Measurements from ENCODE around the gene ACOX3.

Gene ACOX3

GRCh38 chr4:8472158-8472688 lies 31.7 kb upstream of the ACOX3 start:
- no peak for FAIRE-seq
- no peak for DNase-seq (ENCODE audit: insufficient read length, low spot score)
- no peak for TF ChIP-seq CTCF (IDR thresholded peaks at IDR 0.05; ENCODE audit: insufficient read depth, missing control alignments)

GRCh38 chr4:8471211-8471875 lies 30.8 kb upstream of the ACOX3 start:
- FAIRE-seq (no peak), DNase-seq (ENCODE audit: insufficient read length, low spot score) (no peak)
- no peak for TF ChIP-seq CTCF (IDR thresholded peaks at IDR 0.05; ENCODE audit: insufficient read depth, missing control alignments)

GRCh38 chr4:8470451-8471024 lies 30.0 kb upstream of the ACOX3 start:
- no peak for FAIRE-seq
- no peak for TF ChIP-seq CTCF (IDR thresholded peaks at IDR 0.05; ENCODE audit: insufficient read depth, missing control alignments)
- DNase-seq (ENCODE audit: insufficient read length, low spot score): no peak

- no peak for TF ChIP-seq CTCF (IDR thresholded peaks at IDR 0.05; ENCODE audit: insufficient read depth, missing control alignments)
- FAIRE-seq (no peak), DNase-seq (ENCODE audit: insufficient read length, low spot score) (no peak)
Measured at GRCh38 chr4:8469550-8469949, 29.0 kb upstream of the ACOX3 start.

GRCh38 chr4:8468746-8469535 lies 28.4 kb upstream of the ACOX3 start:
- peak; percentile 75 for TF ChIP-seq CTCF (IDR thresholded peaks at IDR 0.05; ENCODE audit: insufficient read depth, missing control alignments)
- FAIRE-seq: no peak
- no peak for DNase-seq (ENCODE audit: insufficient read length, low spot score)

- no peak for TF ChIP-seq CTCF (IDR thresholded peaks at IDR 0.05; ENCODE audit: insufficient read depth, missing control alignments)
- DNase-seq (ENCODE audit: insufficient read length, low spot score): no peak
- no peak for FAIRE-seq
Measured at GRCh38 chr4:8467016-8467415, 26.5 kb upstream of the ACOX3 start.

Measured in D721Med (cell line).